ENCODE results near the gene GRPEL2.
A peak's percentile ranks its signal among the peaks of the same experiment; 100 is the strongest.

GRPEL2 gene

DNA sequence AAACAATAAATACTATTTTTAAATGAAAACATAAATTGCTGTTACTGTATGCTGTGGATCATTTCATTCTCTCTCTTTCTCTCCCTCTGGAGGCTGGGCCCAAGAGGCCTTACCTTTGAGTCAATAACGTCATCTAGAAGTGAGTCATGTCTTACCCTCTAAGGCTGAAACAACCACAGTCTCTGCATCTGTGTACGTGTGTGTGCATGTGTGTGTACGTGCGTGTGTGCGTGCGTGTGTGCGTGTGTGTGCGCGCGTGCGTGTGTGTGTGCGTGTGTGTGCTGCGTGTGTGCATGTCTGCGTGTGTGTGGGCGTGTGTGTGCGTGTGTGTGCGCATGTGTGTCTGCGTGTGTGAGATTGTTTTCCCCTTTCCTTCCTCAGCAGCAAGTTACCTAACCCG, 47.4 kb downstream of the GRPEL2 start (continued):
- TF ChIP-seq, protein P1, sequence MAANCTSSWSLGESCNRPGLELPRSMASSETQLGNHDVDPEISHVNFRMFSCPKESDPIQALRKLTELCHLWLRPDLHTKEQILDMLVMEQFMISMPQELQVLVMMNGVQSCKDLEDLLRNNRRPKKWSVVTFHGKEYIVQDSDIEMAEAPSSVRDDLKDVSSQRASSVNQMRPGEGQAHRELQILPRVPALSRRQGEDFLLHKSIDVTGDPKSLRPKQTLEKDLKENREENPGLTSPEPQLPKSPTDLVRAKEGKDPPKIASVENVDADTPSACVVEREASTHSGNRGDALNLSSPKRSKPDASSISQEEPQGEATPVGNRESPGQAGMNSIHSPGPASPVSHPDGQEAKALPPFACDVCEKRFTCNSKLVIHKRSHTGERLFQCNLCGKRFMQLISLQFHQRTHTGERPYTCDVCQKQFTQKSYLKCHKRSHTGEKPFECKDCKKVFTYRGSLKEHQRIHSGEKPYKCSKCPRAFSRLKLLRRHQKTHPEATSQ (tag by site-specific recombination; IDR thresholded peaks at IDR 0.05) = no peak
- no peak for TF ChIP-seq ZNF768 (tag by site-specific recombination; IDR thresholded peaks at IDR 0.05)
- peak; percentile 90 for TF ChIP-seq SALL2 (tag by site-specific recombination; IDR thresholded peaks at IDR 0.05; ENCODE audit: borderline replicate concordance)
- TF ChIP-seq, protein P2, sequence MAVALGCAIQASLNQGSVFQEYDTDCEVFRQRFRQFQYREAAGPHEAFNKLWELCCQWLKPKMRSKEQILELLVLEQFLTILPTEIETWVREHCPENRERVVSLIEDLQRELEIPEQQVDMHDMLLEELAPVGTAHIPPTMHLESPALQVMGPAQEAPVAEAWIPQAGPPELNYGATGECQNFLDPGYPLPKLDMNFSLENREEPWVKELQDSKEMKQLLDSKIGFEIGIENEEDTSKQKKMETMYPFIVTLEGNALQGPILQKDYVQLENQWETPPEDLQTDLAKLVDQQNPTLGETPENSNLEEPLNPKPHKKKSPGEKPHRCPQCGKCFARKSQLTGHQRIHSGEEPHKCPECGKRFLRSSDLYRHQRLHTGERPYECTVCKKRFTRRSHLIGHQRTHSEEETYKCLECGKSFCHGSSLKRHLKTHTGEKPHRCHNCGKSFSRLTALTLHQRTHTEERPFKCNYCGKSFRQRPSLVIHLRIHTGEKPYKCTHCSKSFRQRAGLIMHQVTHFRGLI (tag by site-specific recombination; IDR thresholded peaks at IDR 0.05) = no peak
- TF ChIP-seq, protein P3, sequence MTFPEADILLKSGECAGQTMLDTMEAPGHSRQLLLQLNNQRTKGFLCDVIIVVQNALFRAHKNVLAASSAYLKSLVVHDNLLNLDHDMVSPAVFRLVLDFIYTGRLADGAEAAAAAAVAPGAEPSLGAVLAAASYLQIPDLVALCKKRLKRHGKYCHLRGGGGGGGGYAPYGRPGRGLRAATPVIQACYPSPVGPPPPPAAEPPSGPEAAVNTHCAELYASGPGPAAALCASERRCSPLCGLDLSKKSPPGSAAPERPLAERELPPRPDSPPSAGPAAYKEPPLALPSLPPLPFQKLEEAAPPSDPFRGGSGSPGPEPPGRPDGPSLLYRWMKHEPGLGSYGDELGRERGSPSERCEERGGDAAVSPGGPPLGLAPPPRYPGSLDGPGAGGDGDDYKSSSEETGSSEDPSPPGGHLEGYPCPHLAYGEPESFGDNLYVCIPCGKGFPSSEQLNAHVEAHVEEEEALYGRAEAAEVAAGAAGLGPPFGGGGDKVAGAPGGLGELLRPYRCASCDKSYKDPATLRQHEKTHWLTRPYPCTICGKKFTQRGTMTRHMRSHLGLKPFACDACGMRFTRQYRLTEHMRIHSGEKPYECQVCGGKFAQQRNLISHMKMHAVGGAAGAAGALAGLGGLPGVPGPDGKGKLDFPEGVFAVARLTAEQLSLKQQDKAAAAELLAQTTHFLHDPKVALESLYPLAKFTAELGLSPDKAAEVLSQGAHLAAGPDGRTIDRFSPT (tag by site-specific recombination; IDR thresholded peaks at IDR 0.05) = peak; percentile 50; the same call in 1 of the 2 replicates
- no peak for TF ChIP-seq ZNF311 (tag by site-specific recombination; IDR thresholded peaks at IDR 0.05; ENCODE audit: borderline replicate concordance)
- TF ChIP-seq WT1 (tag by site-specific recombination; IDR thresholded peaks at IDR 0.05) = no peak
- no peak for TF ChIP-seq ZNF510 (tag by site-specific recombination; IDR thresholded peaks at IDR 0.05; ENCODE audit: insufficient replicate concordance)
- 0 out of 2 replicates have a peak, but pooled peaks have one; percentile 61 for TF ChIP-seq ZNF155 (tag by site-specific recombination; IDR thresholded peaks at IDR 0.05)
- TF ChIP-seq ZNF707 (tag by site-specific recombination; IDR thresholded peaks at IDR 0.05) = no peak
- TF ChIP-seq, protein P4, sequence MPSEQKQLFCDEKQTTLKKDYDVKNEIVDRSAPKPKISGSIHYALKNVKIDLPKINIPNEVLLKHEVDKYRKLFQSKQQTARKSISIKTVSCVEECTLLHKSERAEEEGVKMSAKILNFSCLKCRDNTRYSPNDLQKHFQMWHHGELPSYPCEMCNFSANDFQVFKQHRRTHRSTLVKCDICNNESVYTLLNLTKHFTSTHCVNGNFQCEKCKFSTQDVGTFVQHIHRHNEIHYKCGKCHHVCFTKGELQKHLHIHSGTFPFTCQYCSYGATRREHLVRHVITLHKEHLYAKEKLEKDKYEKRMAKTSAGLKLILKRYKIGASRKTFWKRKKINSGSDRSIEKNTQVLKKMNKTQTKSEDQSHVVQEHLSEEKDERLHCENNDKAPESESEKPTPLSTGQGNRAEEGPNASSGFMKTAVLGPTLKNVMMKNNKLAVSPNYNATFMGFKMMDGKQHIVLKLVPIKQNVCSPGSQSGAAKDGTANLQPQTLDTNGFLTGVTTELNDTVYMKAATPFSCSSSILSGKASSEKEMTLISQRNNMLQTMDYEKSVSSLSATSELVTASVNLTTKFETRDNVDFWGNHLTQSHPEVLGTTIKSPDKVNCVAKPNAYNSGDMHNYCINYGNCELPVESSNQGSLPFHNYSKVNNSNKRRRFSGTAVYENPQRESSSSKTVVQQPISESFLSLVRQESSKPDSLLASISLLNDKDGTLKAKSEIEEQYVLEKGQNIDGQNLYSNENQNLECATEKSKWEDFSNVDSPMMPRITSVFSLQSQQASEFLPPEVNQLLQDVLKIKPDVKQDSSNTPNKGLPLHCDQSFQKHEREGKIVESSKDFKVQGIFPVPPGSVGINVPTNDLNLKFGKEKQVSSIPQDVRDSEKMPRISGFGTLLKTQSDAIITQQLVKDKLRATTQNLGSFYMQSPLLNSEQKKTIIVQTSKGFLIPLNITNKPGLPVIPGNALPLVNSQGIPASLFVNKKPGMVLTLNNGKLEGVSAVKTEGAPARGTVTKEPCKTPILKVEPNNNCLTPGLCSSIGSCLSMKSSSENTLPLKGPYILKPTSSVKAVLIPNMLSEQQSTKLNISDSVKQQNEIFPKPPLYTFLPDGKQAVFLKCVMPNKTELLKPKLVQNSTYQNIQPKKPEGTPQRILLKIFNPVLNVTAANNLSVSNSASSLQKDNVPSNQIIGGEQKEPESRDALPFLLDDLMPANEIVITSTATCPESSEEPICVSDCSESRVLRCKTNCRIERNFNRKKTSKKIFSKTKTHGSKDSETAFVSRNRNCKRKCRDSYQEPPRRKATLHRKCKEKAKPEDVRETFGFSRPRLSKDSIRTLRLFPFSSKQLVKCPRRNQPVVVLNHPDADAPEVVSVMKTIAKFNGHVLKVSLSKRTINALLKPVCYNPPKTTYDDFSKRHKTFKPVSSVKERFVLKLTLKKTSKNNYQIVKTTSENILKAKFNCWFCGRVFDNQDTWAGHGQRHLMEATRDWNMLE (tag by site-specific recombination; conservative IDR thresholded peaks at IDR 0.05; ENCODE audit: low read depth) = no peak
- no peak for TF ChIP-seq ZNF274 (IDR thresholded peaks at IDR 0.05; ENCODE audit: low read length)
- no peak for TF ChIP-seq ZNF274 (tag by site-specific recombination; IDR thresholded peaks at IDR 0.05; ENCODE audit: borderline replicate concordance)
- TF ChIP-seq, protein P5, sequence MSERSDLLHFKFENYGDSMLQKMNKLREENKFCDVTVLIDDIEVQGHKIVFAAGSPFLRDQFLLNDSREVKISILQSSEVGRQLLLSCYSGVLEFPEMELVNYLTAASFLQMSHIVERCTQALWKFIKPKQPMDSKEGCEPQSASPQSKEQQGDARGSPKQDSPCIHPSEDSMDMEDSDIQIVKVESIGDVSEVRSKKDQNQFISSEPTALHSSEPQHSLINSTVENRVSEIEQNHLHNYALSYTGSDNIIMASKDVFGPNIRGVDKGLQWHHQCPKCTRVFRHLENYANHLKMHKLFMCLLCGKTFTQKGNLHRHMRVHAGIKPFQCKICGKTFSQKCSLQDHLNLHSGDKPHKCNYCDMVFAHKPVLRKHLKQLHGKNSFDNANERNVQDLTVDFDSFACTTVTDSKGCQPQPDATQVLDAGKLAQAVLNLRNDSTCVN (tag by site-specific recombination; optimal IDR thresholded peaks at IDR 0.05) = no peak
- TF ChIP-seq ZNF670 (tag by site-specific recombination; IDR thresholded peaks at IDR 0.05; ENCODE audit: low read depth) = no peak
- no peak for TF ChIP-seq ZNF837 (tag by site-specific recombination; IDR thresholded peaks at IDR 0.05)
- no peak for TF ChIP-seq ZNF302 (tag by site-specific recombination; IDR thresholded peaks at IDR 0.05; ENCODE audit: low read depth)
- TF ChIP-seq, protein P6, sequence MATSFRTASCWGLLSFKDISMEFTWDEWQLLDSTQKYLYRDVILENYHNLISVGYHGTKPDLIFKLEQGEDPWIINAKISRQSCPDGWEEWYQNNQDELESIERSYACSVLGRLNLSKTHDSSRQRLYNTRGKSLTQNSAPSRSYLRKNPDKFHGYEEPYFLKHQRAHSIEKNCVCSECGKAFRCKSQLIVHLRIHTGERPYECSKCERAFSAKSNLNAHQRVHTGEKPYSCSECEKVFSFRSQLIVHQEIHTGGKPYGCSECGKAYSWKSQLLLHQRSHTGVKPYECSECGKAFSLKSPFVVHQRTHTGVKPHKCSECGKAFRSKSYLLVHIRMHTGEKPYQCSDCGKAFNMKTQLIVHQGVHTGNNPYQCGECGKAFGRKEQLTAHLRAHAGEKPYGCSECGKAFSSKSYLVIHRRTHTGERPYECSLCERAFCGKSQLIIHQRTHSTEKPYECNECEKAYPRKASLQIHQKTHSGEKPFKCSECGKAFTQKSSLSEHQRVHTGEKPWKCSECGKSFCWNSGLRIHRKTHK (tag by site-specific recombination; IDR thresholded peaks at IDR 0.05) = peak; percentile 12; the same call in 1 of the 2 replicates
- TF ChIP-seq ZNF571 (tag by site-specific recombination; IDR thresholded peaks at IDR 0.05) = no peak
- TF ChIP-seq ZNF341 (tag by site-specific recombination; IDR thresholded peaks at IDR 0.05; ENCODE audit: low read depth) = no peak
- no peak for TF ChIP-seq HOXC10 (CRISPR knock-in tag; IDR thresholded peaks at IDR 0.05)
- no peak for TF ChIP-seq TRIM28 (IDR thresholded peaks at IDR 0.05; ENCODE audit: borderline replicate concordance, low read length)
